Stimulated activated CD4-positive, alpha-beta T cell treated with anti-CD3 and anti-CD28 coated beads, Interleukin-15, amount 100 ng/mL, for 48 hours (primary cell): ENCODE results near the gene SLC30A10.
"Not testable (repeated sequence)": the region's sequence is repeated elsewhere in the genome, so short reads cannot be mapped to it uniquely, and the experiment has no call there.

Source experiments
- DNase-seq, 2 donors: peaks; one replicate each; pipeline ENCODE4 v3.0.0-alpha.2; 2020; ENCODE audit warnings: low read depth in 2 of 2

Gene SLC30A10

GRCh38 chr1:219927298-219927955, 930 bp downstream of the SLC30A10 start:
- no peak for DNase-seq

- DNase-seq, result no peak
Measured at GRCh38 chr1:219926363-219926998, 1.9 kb downstream of the SLC30A10 start.

GRCh38 chr1:219924342-219924741, 4.0 kb downstream of the SLC30A10 start:
- DNase-seq, result no peak

- DNase-seq, result no peak
Measured at GRCh38 chr1:219917851-219918466, 10.4 kb downstream of the SLC30A10 start.

- DNase-seq, result no peak
Measured at GRCh38 chr1:219917281-219917680, 11.1 kb downstream of the SLC30A10 start.

- DNase-seq, result no peak
Measured at GRCh38 chr1:219916257-219916656, 12.1 kb downstream of the SLC30A10 start.

GRCh38 chr1:219913005-219913770, 15.2 kb downstream of the SLC30A10 start:
- DNase-seq, result no peak

- DNase-seq, result no peak
Measured at GRCh38 chr1:219910716-219911115, 17.6 kb downstream of the SLC30A10 start.

GRCh38 chr1:219909476-219909875, 18.9 kb downstream of the SLC30A10 start:
- no peak for DNase-seq

GRCh38 chr1:219908170-219908569, 20.2 kb downstream of the SLC30A10 start:
- DNase-seq, result no peak

GRCh38 chr1:219907772-219908070, 20.6 kb downstream of the SLC30A10 start:
- no peak for DNase-seq

- DNase-seq, result no peak
Measured at GRCh38 chr1:219906924-219907771, 21.2 kb downstream of the SLC30A10 start.

- DNase-seq, result not testable (repeated sequence)
Measured at GRCh38 chr1:219906565-219906923, 21.8 kb downstream of the SLC30A10 start.

- no peak for DNase-seq
Measured at GRCh38 chr1:219905524-219905923, 22.8 kb downstream of the SLC30A10 start.

GRCh38 chr1:219904934-219905333, 23.4 kb downstream of the SLC30A10 start:
- no peak for DNase-seq

GRCh38 chr1:219903353-219903871, 24.9 kb downstream of the SLC30A10 start:
- no peak for DNase-seq

GRCh38 chr1:219902951-219903350, 25.4 kb downstream of the SLC30A10 start:
- no peak for DNase-seq

- no peak for DNase-seq
Measured at GRCh38 chr1:219900882-219901281, 27.5 kb downstream of the SLC30A10 start.

GRCh38 chr1:219900201-219900600, 28.2 kb downstream of the SLC30A10 start:
- no peak for DNase-seq

- no peak for DNase-seq
Measured at GRCh38 chr1:219898375-219898774, 30.0 kb downstream of the SLC30A10 start.

- no peak for DNase-seq
Measured at GRCh38 chr1:219897914-219898313, 30.4 kb downstream of the SLC30A10 start.
